ENCODE results near the gene ELF1.

DNA sequence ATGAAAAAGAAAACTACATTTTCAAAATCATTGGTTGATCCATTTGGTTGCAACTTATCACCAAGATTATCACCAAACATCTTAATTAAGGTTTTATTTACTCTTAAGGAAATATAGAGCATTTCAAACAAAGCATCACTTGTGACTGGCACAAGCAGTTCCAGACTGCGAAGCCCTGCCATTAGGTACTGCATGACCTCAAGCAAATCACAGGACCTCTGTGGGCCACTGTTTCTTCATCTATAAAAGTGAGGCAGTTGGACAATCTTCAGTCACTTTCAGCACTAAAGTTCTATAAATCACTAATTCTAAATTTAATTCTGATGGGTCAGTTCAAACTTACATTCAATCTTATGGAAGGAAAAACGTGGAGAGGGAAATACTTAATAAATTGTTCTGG is 2.0 kb downstream of the ELF1 start:
- TF ChIP-seq GATA2 (IDR thresholded peaks at IDR 0.05; ENCODE audit: low read depth, low read length) = no peak
- no peak for TF ChIP-seq GATA3 (IDR thresholded peaks at IDR 0.05; ENCODE audit: low read depth, low read length)

Measured in SH-SY5Y (cell line).